ENCODE data around the gene ASCL4. TPM values are rescaled to one million over a fixed set of nuclear protein-coding genes. Genes with fewer than 3 reads are reported as not detected.

Gene ASCL4
- total RNA-seq, 1 donor from 2014 or later = not detected

DNA sequence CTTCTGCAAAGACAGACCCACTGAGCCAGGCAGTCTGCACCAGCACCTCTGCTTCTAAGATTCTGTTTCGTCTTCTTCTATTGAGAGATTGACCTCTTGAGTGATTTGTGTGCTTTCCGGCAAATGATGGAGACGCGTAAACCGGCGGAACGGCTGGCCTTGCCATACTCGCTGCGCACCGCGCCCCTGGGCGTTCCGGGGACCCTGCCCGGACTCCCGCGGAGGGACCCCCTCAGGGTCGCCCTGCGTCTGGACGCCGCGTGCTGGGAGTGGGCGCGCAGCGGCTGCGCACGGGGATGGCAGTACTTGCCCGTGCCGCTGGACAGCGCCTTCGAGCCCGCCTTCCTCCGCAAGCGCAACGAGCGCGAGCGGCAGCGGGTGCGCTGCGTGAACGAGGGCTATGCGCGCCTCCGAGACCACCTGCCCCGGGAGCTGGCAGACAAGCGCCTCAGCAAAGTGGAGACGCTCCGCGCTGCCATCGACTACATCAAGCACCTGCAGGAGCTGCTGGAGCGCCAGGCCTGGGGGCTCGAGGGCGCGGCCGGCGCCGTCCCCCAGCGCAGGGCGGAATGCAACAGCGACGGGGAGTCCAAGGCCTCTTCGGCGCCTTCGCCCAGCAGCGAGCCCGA, 703 bp downstream of the ASCL4 start:
- intact Hi-C loops (cut with DNase I) = no loop called here
- DNase-seq (ENCODE audit: low spot score) = no peak

GRCh38 chr12:107776171-107776570, 1.7 kb downstream of the ASCL4 start:
- intact Hi-C loops (cut with DNase I) = no loop called here
- DNase-seq (ENCODE audit: low spot score) = no peak

- intact Hi-C loops (cut with DNase I) = no loop called here
- no peak for DNase-seq (ENCODE audit: low spot score)
These were observed 4.0 kb downstream of the ASCL4 start for GRCh38 chr12:107778383-107779025.

- DNase-seq (ENCODE audit: low spot score) = no peak
- intact Hi-C loops (cut with DNase I) = no loop called here
These were observed 4.8 kb downstream of the ASCL4 start for GRCh38 chr12:107779077-107779831.

- intact Hi-C loops (cut with DNase I) = no loop called here
- DNase-seq (ENCODE audit: low spot score) = no peak
These were observed 5.8 kb downstream of the ASCL4 start for GRCh38 chr12:107780298-107780697.

GRCh38 chr12:107782067-107782466, 7.6 kb downstream of the ASCL4 start:
- intact Hi-C loops (cut with DNase I) = no loop called here
- no peak for DNase-seq (ENCODE audit: low spot score)

DNA sequence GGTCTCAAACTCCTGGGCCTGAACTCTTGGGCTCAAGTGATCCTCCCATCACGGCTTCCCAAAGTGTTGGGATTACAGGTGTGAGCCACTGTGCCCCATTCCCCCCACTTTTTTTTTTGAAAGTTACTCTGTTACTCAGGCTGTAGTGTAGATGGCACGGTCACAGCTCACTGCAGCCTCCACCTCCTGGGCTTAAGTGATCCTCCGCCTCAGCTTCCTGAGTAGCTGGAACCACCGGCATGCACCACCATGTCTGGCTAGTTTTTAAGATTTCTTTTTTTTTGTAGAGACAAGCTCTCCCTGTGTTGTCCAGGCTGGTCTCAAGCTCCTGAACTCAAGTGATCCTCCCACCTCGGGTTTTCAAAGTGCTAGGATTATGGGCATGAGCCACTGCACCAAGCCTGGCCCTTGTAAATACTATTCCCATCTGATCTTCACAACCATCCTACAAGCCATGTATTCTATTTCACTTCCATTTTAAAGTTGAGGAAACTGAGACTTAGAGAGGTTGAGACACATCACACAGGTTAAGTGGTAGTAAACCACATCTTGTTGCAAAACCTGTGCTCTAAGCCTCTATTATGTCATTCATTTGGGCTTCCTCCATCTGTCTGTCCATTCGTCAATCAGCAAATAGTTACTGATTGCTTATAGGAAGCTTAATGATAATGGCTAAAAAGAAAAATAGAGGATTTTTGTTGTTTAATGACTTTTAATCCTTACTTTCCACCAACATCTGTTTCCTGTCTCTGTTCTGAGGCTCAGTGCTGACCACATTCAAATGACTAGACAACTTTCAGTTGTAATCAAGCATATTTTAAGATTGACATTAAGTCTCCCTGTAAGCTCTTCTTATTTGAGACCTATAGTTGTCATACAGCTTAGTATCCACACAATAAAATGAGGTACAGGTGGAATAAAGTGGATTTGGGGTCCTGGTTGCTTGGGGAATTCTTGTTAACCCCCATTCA, 9.2 kb downstream of the ASCL4 start:
- intact Hi-C loops (cut with DNase I) = no loop called here
- DNase-seq (ENCODE audit: low spot score) = no peak

- no peak for DNase-seq (ENCODE audit: low spot score)
- intact Hi-C loops (cut with DNase I) = no loop called here
These were observed 13.8 kb downstream of the ASCL4 start for GRCh38 chr12:107788281-107788680.

- DNase-seq (ENCODE audit: low spot score) = no peak
- intact Hi-C loops (cut with DNase I) = no loop called here
These were observed 14.4 kb downstream of the ASCL4 start for GRCh38 chr12:107788690-107789458.

DNA sequence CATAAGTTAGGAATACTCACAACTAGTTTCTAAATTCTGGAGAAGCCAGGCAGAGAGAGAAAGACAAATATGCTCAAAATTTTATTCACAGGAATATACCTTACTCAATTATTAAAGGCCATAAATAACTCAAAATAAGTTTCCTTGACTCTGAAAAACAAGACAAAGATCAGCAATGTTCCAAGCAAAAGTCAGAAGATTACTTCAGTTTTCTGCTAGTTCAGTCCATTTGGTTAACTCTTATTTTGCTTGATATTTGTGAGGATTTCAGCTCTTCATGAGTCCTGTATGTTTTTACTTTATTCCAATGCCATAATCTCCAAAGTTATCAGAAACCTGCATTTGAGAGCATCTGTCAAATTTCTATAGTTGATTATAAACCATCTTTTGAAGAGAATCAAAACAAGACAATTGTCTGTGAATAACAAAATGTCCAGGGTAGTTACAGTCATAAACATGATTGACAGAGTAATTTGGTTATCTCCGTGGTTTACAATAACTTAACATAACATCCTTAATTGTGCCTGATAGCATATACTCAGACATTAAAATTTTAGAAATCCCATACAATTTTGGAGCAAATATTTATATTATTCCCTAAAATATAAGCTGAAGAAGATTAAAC, 17.1 kb downstream of the ASCL4 start:
- intact Hi-C loops (cut with DNase I) = no loop called here
- DNase-seq (ENCODE audit: low spot score) = no peak

DNA sequence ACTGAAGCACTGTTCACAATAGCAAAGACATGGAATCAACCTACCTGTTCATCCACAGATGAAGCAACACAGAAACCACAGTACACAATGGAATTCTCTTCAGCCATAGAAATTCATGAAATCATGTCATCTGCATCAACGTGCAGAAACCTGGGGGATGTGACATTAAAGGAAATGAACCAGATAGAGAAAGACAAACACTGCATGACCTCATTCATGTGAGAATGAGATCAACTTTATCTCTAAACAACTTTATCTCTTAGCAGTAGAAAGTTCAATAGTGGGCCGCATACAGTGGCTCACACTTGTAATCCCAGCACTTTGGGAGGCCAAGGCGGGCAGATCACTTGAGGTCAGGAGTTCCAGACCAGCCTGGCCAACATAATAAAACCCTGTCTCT, 19.9 kb downstream of the ASCL4 start:
- DNase-seq (ENCODE audit: low spot score) = no peak
- intact Hi-C loops (cut with DNase I) = no loop called here

DNA sequence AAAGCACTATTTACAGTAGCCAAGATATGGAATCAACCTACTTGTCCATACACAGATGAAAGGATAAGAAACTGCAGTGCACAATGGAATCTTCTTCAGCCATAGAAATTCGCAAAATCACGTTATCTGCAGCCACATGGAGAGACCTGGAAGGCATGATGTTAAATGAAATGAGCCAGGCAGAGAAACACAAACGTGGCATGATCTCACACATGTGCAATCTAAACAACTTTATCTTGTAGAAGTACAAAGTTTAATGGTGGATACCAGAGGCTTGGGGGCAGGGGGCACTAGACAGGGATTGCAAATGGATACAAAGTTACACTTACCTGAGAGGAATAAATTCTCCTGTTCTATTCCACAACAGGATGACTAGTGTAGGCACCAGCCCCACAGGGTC, 24.1 kb downstream of the ASCL4 start:
- intact Hi-C loops (cut with DNase I) = no loop called here

DNA sequence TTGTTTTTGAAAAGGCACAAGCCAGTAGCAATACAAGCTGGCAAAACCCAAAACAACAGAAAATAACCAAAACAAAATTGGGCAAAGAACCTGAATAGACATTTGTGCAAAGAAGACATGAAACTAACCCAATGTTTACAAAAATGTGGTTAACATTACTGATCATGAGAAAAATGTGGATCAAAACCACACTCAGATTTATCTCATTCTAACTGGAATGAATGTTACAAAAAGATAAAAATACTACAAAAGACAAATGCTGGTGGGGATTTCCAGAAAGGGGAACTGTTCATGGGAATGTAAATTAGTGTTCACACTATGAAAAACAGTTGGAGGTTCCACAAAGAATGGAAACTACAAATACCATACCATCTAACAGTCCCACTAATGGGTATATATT, 26.6 kb downstream of the ASCL4 start:
- DNase-seq (ENCODE audit: low spot score) = no peak
- intact Hi-C loops (cut with DNase I) = no loop called here

More for the DNA sequence above, 24.1 kb downstream of the ASCL4 start:
- DNase-seq (ENCODE audit: low spot score) = no peak

- intact Hi-C loops (cut with DNase I) = no loop called here
- DNase-seq (ENCODE audit: low spot score) = no peak
These were observed 28.6 kb downstream of the ASCL4 start for GRCh38 chr12:107803092-107803491.

DNA sequence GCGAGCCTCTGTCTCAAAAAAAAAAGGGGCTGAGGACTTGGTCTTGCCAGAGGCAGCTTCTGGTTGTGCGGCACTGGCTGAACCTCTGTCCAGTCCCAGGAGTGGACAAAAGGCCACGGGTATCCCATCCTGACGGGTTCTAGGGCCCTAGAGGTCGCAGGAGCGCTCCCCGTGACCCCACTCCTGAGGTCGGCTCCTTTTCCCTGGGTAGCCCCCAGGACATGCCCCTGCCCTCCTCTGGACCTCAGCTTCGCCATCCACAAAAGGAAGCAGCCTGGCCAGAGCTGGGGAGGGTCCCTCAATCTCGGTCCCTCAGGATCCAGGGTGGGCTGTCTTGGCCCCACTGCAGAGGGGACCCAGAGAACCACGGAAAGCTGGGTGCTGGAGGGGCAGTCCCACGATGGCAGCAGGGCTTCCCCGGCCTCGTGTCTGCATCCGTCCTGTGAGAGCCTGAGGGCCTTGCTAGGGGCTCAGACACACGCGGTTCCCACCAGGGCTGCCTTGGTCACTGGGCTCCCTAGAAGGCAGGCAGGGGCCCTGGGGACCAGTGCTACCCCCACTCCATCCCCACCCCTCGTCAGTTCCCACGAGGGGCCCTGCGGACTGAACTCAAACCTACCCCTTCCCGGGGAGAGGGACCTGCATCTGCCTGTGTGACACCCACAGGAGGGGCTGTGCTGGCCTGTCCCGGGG, 31.1 kb downstream of the ASCL4 start:
- intact Hi-C loops (cut with DNase I) = no loop called here
- DNase-seq (ENCODE audit: low spot score) = no peak

- intact Hi-C loops (cut with DNase I) = no loop called here
- no peak for DNase-seq (ENCODE audit: low spot score)
These were observed 33.1 kb downstream of the ASCL4 start for GRCh38 chr12:107807471-107808150.

GRCh38 chr12:107817250-107817649, 42.7 kb downstream of the ASCL4 start:
- intact Hi-C loops (cut with DNase I) = no loop called here
- no peak for DNase-seq (ENCODE audit: low spot score)

GRCh38 chr12:107818984-107819383, 44.5 kb downstream of the ASCL4 start:
- no peak for DNase-seq (ENCODE audit: low spot score)
- intact Hi-C loops (cut with DNase I) = no loop called here

Data from cardiac septum (tissue), 1 donor.